Measurements from ENCODE around the gene PANK4. TPM values are rescaled to one million over a fixed set of nuclear protein-coding genes. Genes with fewer than 3 reads are reported as not detected.

The PANK4 gene
- total RNA-seq, 2 experiments from 2014 or later = 86.5 to 88.9 TPM

DNA sequence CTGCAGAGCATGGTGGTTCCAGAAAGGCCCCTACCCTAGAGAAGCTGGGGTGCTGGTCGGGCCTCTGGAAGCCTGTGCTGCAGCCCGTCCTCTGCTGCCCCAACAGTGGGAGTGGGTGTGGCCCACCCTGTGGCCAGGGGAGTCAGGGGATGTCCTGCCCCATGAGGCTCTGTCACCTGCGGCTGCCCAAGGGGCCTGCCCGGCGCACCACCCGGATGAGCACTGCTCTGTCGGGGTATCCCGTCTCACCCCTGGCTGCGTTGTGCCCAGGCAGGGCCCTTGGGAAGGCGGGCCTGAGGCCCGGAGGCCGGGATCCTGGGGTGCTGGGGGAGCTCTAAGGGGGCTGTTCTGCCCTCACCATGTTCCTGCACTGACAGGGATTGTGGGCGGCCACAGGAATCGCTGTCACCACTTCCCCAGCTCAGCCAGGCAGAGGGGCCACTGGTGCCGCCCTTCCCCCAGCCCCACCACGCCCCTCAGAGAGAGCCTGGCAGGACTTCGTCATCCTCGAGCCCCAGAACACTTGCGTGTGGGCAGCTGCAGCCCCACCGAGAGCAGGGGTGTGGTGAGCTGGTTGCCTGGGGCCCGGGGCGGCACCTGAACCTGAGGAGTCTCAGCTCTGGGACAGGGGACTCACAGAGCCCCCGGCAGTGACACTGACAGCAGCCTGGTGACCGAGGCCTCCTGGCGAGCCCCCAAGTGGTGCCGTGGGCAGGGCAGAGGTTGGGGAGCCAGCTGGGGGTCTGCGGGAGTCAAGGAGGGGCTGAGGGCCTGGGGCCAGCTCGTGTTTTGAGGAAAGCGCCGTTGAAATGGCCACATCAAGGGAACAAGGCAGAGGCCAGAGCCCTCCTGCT lies 20.2 kb downstream of the PANK4 start:
- Mint-ChIP-seq H3K4me1 (no peaks in the 10 kb centered on the region), H3K27me3 (no peaks in the 10 kb centered on the region), H3K36me3 (peaks cover 1% of the 10 kb centered on the region), H3K9me3 (no peaks in the 10 kb centered on the region), H3K4me3 (no peak overlapping the region), H3K27ac (no peak overlapping the region)
- ATAC-seq (ENCODE audit: low read depth) (no peak), DNase-seq (no peak)
- POLR2A ChIA-PET = interaction anchor here (1.0 to 1.2 kb wide), 2 partner anchors 18 to 50 kb away, joined by 3 read pairs; partner anchors contain the start of gene TNFRSF14

DNA sequence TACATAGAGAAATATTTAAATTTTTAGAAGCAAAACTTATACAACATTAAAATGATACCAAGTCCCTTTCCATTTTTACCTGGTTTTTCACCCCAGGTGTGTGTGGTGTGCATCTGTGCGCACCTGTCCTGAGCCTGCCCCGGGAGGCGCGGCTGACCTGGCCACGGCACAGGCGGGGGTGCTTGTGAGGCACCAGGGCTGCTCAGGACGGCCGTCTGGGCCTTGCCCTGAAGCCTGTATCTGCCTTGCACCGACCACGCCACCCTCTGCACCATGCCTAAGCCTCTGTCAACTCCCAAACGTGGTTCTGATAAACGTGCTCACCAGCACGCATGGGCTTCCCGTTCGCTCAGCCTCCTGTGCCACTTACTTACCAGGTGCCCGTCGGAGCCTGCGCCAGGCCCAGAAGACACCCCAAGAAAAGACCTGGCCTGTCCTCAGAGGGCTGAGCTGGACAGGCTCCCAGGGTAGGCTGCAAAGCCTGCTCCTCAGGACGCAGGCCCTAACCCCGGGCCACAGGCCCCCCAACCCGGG lies 20.9 kb downstream of the PANK4 start:
- DNase-seq (no peak), ATAC-seq (ENCODE audit: low read depth) (no peak)
- POLR2A ChIA-PET = interaction anchor here (1.2 kb wide), 1 partner anchor 51 kb away, joined by 3 read pairs; the partner anchor contains the start of gene TNFRSF14
- Mint-ChIP-seq H3K4me3 (no peak overlapping the region), H3K9me3 (no peaks in the 10 kb centered on the region), H3K27ac (no peak overlapping the region), H3K36me3 (peaks cover 1% of the 10 kb centered on the region), H3K4me1 (peaks cover under 1% of the 10 kb centered on the region), H3K27me3 (no peaks in the 10 kb centered on the region)

DNA sequence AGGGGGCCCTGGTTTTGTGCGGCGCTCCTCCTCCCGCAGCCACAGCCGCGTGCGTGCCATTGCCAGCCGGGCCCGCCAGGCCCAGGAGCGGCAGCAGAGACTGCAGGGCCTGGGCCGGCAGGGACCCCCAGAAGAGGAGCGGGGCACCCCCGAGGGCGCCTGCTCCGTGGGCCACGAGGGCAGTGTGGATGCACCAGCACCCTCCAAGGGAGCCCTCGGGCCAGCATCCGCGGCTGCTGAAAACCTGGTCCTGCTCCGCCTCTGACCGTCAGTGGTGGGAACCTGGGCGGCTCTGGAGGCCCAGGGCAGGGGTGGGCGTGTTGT lies 21.5 kb downstream of the PANK4 start:
- Mint-ChIP-seq H3K4me3 (no peak overlapping the region), H3K27me3 (no peaks in the 10 kb centered on the region), H3K27ac (no peak overlapping the region), H3K36me3 (peaks cover 1% of the 10 kb centered on the region), H3K4me1 (peaks cover 5% of the 10 kb centered on the region), H3K9me3 (no peaks in the 10 kb centered on the region)
- POLR2A ChIA-PET = no interaction called here
- DNase-seq (no peak), ATAC-seq (ENCODE audit: low read depth) (no peak)

DNA sequence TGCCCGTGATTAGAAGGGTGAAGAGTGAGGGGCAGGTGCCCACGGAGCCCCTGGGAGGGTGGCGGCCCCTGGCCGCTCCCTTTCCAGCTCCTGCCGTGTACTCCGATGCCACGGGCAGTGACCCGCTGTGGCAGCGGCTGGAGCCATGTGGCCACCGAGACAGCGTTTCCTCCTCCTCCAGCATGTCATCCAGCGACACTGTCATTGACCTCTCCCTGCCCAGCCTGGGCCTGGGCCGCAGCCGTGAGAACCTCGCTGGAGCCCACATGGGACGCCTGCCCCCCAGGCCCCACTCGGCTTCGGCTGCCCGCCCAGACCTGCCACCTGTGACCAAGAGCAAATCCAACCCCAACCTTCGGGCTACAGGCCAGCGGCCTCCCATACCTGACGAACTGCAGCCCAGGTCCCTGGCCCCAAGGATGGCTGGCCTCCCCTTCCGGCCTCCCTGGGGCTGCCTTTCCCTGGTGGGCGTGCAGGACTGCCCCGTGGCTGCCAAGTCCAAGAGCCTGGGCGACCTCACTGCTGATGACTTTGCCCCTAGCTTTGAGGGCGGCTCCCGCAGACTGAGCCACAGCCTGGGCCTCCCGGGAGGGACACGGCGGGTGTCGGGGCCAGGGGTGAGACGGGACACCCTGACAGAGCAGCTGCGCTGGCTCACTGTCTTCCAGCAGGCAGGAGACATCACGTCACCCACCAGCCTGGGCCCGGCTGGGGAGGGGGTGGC lies 22.0 kb downstream of the PANK4 start:
- Mint-ChIP-seq H3K27ac (no peak overlapping the region), H3K36me3 (peaks cover 1% of the 10 kb centered on the region), H3K27me3 (no peaks in the 10 kb centered on the region), H3K4me3 (no peak overlapping the region), H3K9me3 (no peaks in the 10 kb centered on the region), H3K4me1 (peaks cover 8% of the 10 kb centered on the region)
- ATAC-seq (ENCODE audit: low read depth) (no peak), DNase-seq (no peak)
- POLR2A ChIA-PET = no interaction called here

DNA sequence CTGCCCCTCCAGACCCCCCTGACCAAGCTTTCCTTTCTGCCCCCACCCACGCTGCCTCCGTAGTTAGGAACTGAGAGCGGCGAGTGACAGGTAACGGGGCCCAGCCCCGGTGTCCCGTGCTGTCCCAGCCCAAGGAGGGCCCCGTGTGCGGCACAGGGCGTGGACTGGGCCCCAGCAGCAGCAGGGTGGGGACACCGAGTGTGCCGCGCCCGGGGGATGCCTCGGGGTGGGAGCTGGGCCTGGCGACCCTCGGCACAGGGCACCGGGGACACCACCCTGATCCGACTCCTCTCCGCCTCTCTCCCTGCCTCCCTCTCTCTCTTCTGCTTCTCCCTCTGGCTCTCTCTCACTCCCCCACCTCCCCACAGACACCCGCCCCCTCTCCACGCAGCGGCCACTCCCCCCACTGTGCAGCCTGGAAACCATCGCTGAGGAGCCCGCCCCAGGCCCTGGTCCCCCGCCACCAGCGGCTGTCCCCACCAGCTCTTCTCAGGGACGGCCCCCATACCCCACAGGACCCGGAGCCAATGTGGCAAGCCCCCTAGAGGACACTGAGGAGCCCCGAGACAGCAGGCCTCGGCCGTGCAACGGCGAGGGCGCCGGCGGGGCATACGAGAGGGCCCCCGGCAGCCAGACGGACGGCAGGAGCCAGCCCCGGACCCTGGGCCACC lies 22.7 kb downstream of the PANK4 start:
- H3K36me3 Mint-ChIP-seq = peaks cover 1% of the 10 kb centered on the region
- H3K27me3 Mint-ChIP-seq = no peaks in the 10 kb centered on the region
- H3K9me3 Mint-ChIP-seq = no peaks in the 10 kb centered on the region
- H3K27ac Mint-ChIP-seq = no peak overlapping the region
- no peak overlapping the region for H3K4me3 Mint-ChIP-seq
- peaks cover 9% of the 10 kb centered on the region for H3K4me1 Mint-ChIP-seq
- POLR2A ChIA-PET = interaction anchor here (1.0 kb wide), 1 partner anchor 20 kb away, joined by 3 read pairs; no protein-coding TSS in a partner anchor
- DNase-seq (no peak), ATAC-seq (ENCODE audit: low read depth) (no peak)

DNA sequence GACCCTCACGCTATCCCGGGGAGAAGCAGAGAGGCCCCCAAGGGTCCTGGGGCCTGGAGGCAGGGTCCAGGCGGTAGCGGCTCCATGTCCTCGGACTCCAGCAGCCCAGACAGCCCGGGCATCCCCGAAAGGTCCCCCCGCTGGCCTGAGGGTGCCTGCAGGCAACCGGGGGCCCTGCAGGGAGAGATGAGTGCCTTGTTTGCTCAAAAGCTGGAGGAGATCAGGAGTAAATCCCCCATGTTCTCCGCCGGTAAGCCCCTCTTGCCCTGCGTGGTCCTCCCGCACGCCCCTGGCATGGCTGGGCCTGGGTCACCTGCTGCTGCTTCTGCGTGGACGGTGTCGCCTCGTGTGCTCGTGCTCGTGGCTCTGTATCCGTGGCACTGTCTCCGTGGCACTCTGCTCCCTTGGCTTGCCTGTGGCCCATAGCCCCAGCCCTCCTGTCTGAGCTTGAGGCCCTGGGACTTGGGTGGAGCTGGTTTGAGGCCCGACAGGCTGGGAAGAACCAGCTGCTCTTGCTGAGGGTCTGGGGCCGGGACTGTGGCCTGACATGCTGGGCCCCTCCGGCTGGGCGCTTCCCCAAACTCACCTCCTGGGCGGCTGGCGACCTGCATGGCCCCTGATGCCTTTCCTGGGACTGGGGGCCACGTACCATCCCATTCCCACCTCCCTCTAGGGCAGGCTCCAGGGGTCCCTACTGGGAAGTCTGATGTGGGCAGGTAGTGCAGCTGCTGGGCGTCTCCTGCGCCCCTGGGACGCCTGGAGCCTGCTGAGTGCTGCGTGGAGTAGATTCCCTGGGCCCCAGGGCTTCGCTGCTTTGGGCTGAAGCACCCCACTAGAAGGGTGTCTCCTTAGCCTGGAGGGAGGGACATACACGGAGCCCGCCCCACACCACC lies 23.5 kb downstream of the PANK4 start:
- ATAC-seq (ENCODE audit: low read depth) (no peak), DNase-seq (no peak)
- H3K4me3 Mint-ChIP-seq = no peak overlapping the region
- H3K36me3 Mint-ChIP-seq = no peaks in the 10 kb centered on the region
- peaks cover 9% of the 10 kb centered on the region for H3K4me1 Mint-ChIP-seq
- H3K27me3 Mint-ChIP-seq = no peaks in the 10 kb centered on the region
- no peaks in the 10 kb centered on the region for H3K9me3 Mint-ChIP-seq
- POLR2A ChIA-PET = interaction anchor here (1.0 to 1.1 kb wide), 2 partner anchors 21 to 45 kb away, joined by 3 to 4 read pairs; no protein-coding TSS in a partner anchor
- H3K27ac Mint-ChIP-seq = no peak overlapping the region

DNA sequence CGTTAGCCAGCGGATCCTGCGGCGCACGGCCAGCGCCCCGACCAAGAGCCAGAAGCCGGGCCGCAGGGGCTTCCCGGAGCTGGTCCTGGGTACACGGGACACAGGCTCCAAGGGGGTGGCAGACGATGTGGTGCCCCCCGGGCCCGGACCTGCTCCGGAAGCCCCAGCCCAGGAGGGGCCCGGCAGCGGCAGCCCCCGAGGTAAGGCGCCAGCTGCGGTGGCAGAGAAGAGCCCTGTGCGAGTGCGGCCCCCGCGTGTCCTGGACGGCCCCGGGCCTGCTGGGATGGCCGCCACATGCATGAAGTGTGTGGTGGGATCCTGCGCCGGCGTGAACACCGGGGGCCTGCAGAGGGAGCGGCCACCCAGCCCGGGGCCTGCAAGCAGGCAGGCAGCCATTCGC lies 24.2 kb downstream of the PANK4 start:
- no peak overlapping the region for H3K27ac Mint-ChIP-seq
- no peak overlapping the region for H3K4me3 Mint-ChIP-seq
- no peak for DNase-seq
- peaks cover 9% of the 10 kb centered on the region for H3K4me1 Mint-ChIP-seq
- no peak for ATAC-seq (ENCODE audit: low read depth)
- H3K36me3 Mint-ChIP-seq = no peaks in the 10 kb centered on the region
- no peaks in the 10 kb centered on the region for H3K27me3 Mint-ChIP-seq
- H3K9me3 Mint-ChIP-seq = no peaks in the 10 kb centered on the region
- POLR2A ChIA-PET = interaction anchor here (1.1 to 1.2 kb wide), 2 partner anchors 46 to 86 kb away, joined by 3 to 4 read pairs; no protein-coding TSS in a partner anchor

DNA sequence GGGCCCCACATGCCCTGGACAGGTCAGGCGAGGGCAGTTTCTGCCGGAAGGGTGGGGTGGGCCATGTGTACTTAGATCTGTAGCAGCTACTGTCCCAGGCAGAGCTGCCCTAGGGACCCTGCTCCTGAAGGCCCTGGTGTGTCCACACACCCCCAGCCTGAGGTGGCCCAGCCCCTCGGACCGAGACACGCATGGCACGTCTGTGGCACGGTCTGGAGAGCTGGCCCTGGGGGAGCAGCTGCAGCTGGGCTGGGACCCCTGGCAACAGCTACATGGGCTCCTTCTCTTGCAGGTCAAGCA lies 24.6 kb downstream of the PANK4 start:
- DNase-seq (no peak), ATAC-seq (ENCODE audit: low read depth) (no peak)
- Mint-ChIP-seq H3K36me3 (no peaks in the 10 kb centered on the region), H3K4me1 (peaks cover 9% of the 10 kb centered on the region), H3K9me3 (no peaks in the 10 kb centered on the region), H3K4me3 (no peak overlapping the region), H3K27me3 (no peaks in the 10 kb centered on the region), H3K27ac (no peak overlapping the region)
- POLR2A ChIA-PET = interaction anchor here (1.1 to 1.2 kb wide), 2 partner anchors 46 to 86 kb away, joined by 3 to 4 read pairs; no protein-coding TSS in a partner anchor

DNA sequence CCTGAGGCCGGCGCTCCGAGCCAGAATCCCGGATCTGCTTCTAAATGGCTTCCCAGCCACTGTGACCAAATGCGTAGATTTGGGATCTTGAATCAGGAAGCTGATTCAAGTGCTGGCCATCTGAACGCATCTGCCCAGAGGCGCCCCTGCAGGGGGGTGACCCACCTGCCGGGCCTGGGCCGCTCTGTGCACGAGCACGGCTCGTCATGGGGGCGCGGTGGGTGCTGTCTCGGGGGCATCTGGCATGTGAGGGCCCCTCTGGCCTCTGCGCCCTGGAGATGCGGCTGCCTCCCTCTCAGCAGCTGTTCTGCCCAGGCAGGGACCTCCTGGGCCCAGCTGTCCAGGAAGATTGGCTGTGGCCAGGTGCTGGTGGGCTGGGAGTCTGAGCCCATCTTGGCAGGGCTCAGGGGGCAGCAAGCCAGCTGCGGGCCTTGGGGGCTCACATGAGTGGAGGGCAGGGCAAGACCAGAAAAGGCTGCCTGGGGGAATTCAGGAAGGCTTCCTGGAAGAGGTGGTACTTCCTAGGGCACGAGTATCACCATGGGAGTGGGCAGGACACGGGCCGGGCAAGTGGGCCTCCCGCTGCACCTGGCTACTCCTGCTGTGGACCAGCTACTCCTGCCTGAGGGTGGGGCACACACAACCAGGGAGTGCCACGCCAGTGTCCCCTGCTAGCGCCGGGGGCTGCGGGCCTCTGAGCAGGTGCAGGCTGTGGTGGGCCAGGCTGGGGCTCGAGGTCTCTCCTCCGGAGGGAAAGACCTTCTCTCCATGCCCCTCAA lies 25.2 kb downstream of the PANK4 start:
- Mint-ChIP-seq H3K4me3 (no peak overlapping the region), H3K27me3 (no peaks in the 10 kb centered on the region), H3K27ac (no peak overlapping the region), H3K36me3 (no peaks in the 10 kb centered on the region), H3K9me3 (no peaks in the 10 kb centered on the region), H3K4me1 (peaks cover 9% of the 10 kb centered on the region)
- ATAC-seq (ENCODE audit: low read depth) (no peak), DNase-seq (no peak)
- POLR2A ChIA-PET = interaction anchor here (1.0 to 1.7 kb wide), 6 partner anchors 23 to 86 kb away, joined by 3 to 6 read pairs (median 4); partner anchors contain the start of gene PANK4

DNA sequence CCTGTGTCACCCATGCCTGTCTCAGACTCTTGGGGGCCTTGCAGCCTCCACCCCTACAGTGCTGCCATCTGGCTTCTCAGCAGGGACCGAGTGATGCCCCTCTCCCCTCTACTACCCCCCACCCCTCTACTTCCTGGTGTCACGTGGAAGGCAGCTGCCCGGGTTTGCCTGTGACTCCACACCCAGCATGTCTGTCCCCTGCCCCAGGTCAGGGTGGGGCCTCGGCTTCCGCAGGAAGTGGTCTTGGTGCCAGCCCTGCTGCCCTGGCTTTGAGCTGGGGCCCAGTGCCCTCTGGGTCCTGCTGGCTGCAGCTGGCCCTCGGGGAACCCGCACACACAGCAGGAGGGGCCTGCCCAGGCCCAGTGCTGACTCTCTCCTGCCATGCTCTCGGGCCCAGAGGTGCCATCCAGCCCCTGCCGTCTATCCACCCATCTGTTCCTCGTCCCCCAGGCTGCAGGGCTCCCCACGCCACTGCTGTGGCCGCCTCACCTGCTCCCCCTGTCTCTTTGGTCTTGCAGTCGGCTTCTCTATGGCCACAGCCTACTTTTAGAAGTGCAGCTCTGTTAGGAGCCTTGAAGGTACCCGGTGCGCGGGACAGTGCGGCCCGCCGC lies 26.3 kb downstream of the PANK4 start:
- H3K36me3 Mint-ChIP-seq = no peaks in the 10 kb centered on the region
- peak overlapping the region; percentile 37 for H3K4me3 Mint-ChIP-seq
- H3K27ac Mint-ChIP-seq = peak overlapping the region; percentile 76
- DNase-seq (no peak), ATAC-seq (ENCODE audit: low read depth) (peak; percentile 28)
- peaks cover 12% of the 10 kb centered on the region for H3K4me1 Mint-ChIP-seq
- no peaks in the 10 kb centered on the region for H3K9me3 Mint-ChIP-seq
- POLR2A ChIA-PET = interaction anchor here (1.0 to 1.7 kb wide), 5 partner anchors 24 to 85 kb away, joined by 3 to 6 read pairs (median 4); partner anchors contain the start of gene PANK4
- H3K27me3 Mint-ChIP-seq = no peaks in the 10 kb centered on the region

DNA sequence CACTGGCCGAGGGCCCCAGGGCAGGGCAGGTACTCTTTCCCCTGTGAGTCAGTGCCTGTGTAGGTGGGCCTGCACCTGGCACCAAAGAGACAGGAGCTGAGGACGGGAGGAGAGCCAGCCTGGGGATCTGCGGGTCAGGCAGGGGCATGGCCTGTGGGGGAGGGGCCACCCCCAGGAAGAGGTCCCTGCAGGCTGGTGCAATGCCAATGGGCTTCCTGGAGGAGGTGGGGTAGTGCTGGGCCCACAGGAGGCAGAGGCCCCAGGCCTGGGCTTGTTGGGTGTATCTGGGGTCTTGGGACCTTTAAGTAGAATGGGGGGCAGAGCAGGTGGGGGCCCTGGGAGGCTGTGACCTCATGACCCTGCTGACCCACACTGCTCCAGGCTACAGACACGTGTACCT lies 27.1 kb downstream of the PANK4 start:
- ATAC-seq (ENCODE audit: low read depth) (no peak), DNase-seq (no peak)
- no peak overlapping the region for H3K4me3 Mint-ChIP-seq
- H3K9me3 Mint-ChIP-seq = no peaks in the 10 kb centered on the region
- H3K36me3 Mint-ChIP-seq = no peaks in the 10 kb centered on the region
- POLR2A ChIA-PET = interaction anchor here (1.5 to 1.6 kb wide), 2 partner anchors 48 to 86 kb away, joined by 3 to 6 read pairs; no protein-coding TSS in a partner anchor
- no peaks in the 10 kb centered on the region for H3K27me3 Mint-ChIP-seq
- peaks cover 12% of the 10 kb centered on the region for H3K4me1 Mint-ChIP-seq
- H3K27ac Mint-ChIP-seq = peak overlapping the region; percentile 30

Measured in activated naive CD8-positive, alpha-beta T cell treated with anti-CD3 and anti-CD28 coated beads, Interleukin-2, amount 10 ng/mL, durations not matched to agents 7 days and 5 days (primary cell).